PFSK-1 (cell line): Measurements from ENCODE around the gene KLF13.

Experiments used
- FOXP2 ChIP-seq: optimal IDR thresholded peaks from 2 replicates; pipeline ENCODE3; 2011; ENCODE audit warnings: borderline replicate concordance, control low read depth, inconsistent platforms; ENCODE audit not compliant: insufficient read depth; ENCODE audit errors: extremely low read length, extremely low read depth
- POLR2AphosphoS5 ChIP-seq: IDR thresholded peaks from 2 replicates; pipeline ENCODE4 v1.6.1; 2012; ENCODE audit warnings: low read depth, mild to moderate bottlenecking, control low read depth, low read length, moderate library complexity
- SIN3A ChIP-seq: IDR thresholded peaks from 2 replicates; pipeline ENCODE4 v1.6.1; 2012; ENCODE audit warnings: mild to moderate bottlenecking, low read length, moderate library complexity, borderline replicate concordance; ENCODE audit not compliant: insufficient read depth
- TAF1 ChIP-seq: IDR thresholded peaks from 2 replicates; pipeline ENCODE4 v1.6.1; 2012; ENCODE audit warnings: low read length, control low read depth, borderline replicate concordance; ENCODE audit not compliant: insufficient read depth
- TF ChIP-seq, protein P1 (sequence below), 2 experiments: IDR thresholded peaks; 2 replicates each; pipeline versions ENCODE4 v1.6.1 to v1.8.0; 2011 to 2012; ENCODE audit warnings: low read depth in 2 of 2, low read length in 2 of 2, control low read depth in 1 of 2, inconsistent platforms in 1 of 2, mild to moderate bottlenecking in 1 of 2, moderate library complexity in 1 of 2; ENCODE audit not compliant: insufficient read depth in 1 of 2

KLF13 gene

GRCh38 chr15:31349233-31350141 lies 22.9 kb downstream of the KLF13 start:
- TF ChIP-seq POLR2AphosphoS5 = no peak

GRCh38 chr15:31350771-31351170 lies 24.1 kb downstream of the KLF13 start:
- TF ChIP-seq, protein P1, sequence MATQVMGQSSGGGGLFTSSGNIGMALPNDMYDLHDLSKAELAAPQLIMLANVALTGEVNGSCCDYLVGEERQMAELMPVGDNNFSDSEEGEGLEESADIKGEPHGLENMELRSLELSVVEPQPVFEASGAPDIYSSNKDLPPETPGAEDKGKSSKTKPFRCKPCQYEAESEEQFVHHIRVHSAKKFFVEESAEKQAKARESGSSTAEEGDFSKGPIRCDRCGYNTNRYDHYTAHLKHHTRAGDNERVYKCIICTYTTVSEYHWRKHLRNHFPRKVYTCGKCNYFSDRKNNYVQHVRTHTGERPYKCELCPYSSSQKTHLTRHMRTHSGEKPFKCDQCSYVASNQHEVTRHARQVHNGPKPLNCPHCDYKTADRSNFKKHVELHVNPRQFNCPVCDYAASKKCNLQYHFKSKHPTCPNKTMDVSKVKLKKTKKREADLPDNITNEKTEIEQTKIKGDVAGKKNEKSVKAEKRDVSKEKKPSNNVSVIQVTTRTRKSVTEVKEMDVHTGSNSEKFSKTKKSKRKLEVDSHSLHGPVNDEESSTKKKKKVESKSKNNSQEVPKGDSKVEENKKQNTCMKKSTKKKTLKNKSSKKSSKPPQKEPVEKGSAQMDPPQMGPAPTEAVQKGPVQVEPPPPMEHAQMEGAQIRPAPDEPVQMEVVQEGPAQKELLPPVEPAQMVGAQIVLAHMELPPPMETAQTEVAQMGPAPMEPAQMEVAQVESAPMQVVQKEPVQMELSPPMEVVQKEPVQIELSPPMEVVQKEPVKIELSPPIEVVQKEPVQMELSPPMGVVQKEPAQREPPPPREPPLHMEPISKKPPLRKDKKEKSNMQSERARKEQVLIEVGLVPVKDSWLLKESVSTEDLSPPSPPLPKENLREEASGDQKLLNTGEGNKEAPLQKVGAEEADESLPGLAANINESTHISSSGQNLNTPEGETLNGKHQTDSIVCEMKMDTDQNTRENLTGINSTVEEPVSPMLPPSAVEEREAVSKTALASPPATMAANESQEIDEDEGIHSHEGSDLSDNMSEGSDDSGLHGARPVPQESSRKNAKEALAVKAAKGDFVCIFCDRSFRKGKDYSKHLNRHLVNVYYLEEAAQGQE (IDR thresholded peaks at IDR 0.05; ENCODE audit: insufficient read depth in 1 of 2, low read depth in 2 of 2, low read length in 2 of 2) = no peak
- TF ChIP-seq TAF1 = no peak
- TF ChIP-seq SIN3A = no peak
- no peak for TF ChIP-seq POLR2AphosphoS5
- TF ChIP-seq FOXP2 = no peak

GRCh38 chr15:31352339-31352751 lies 25.7 kb downstream of the KLF13 start:
- TF ChIP-seq TAF1 (no peak), SIN3A (no peak), FOXP2 (no peak), POLR2AphosphoS5 (no peak)
- TF ChIP-seq, protein P1 (IDR thresholded peaks at IDR 0.05; ENCODE audit: insufficient read depth in 1 of 2, low read depth in 2 of 2, low read length in 2 of 2) = no peak

DNA sequence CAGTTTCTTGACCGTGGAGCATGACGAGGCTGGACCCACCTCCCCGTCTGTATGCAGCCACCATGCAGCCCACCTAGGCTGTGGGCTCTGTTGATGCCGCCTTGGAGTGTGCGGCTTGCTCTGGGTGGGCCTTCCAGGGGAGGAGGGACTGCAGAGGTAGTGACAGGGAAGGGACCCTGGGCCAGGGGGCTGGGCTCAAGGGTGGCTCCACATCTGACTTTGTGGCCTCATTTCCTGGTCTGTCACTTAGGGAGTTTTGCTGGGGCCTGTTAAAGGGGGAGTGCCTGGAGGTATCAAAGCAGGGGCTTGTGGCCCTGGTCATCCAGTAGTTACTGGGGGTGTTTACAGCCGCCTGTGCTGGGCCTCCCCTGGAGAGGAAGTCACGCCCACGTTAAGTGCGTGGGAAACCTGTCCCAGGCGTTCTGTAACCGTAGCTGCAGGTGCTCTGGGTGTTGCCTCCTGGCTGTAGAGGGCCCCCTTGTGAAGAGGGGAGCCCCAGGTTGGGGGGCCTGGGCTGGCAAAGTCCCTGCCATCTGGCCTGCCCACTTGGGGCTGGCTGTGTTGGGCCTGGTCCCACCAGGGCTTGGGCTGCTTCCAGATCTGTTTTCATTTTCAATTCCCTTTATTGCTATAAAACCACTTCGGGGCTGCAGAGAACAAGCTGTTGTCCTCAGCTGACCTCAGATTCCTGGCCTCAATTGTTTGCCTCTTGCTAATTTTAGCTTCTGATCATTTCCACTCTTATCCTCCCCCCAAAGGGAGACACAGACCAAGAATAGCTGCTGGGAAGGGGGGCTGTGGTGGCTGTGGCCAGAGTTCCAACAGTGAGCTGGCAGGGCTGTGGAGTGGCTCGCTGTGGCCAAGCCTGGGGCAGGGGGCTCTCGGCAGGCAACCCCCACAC lies 26.5 kb downstream of the KLF13 start:
- TF ChIP-seq POLR2AphosphoS5 (no peak), SIN3A (no peak), FOXP2 (no peak), TAF1 (no peak)
- TF ChIP-seq, protein P1 (IDR thresholded peaks at IDR 0.05; ENCODE audit: insufficient read depth in 1 of 2, low read depth in 2 of 2, low read length in 2 of 2) = no peak

- TF ChIP-seq, protein P1 (IDR thresholded peaks at IDR 0.05; ENCODE audit: insufficient read depth in 1 of 2, low read depth in 2 of 2, low read length in 2 of 2) = no peak
- TF ChIP-seq TAF1 (no peak), SIN3A (no peak), POLR2AphosphoS5 (no peak), FOXP2 (no peak)
Measured at GRCh38 chr15:31353931-31354330, 27.3 kb downstream of the KLF13 start.
